PC-3 (cell line): ENCODE results near the gene PAPPA. TPM values are rescaled to one million over a fixed set of nuclear protein-coding genes. Genes with fewer than 3 reads are reported as not detected.

Source experiments
- ATAC-seq: fragments of 200-7000 bp; cut with Tn5 transposase; 2 replicates; pipeline ENCODE4 v1.9.1; 2020; ENCODE audit warnings: mild to moderate bottlenecking, moderate library complexity
- BruUV-seq: library from RNA; stranded (reverse); fragments of 400-500 nt; replicated peaks from 2 replicates; lab custom pipeline; 2021; lab: Mats Ljungman, UMichigan
- CTCF ChIA-PET: fragments of 300-600 bp; sonication (Branson Sonifier 250); formaldehyde crosslinking; loops from one replicate; lab custom pipeline; 2022; ENCODE audit warnings: antibody characterized with exemption; lab: Charles Lee
- POLR2A ChIA-PET: fragments of 300-600 bp; sonication (Branson Sonifier 250); formaldehyde crosslinking; loops from one replicate; lab custom pipeline; 2022; ENCODE audit warnings: antibody characterized with exemption; ENCODE audit not compliant: unreplicated experiment; lab: Charles Lee
- DNase-seq: peaks from one replicate; pipeline ENCODE4 v3.0.0-alpha.2; 2015
- H2AFZ ChIP-seq: fragments of 300-600 bp; sonication (generic); 2 replicates; pipeline ENCODE4 v1.6.0; 2016; ENCODE audit warnings: antibody characterized with exemption, low read length
- H3F3A ChIP-seq: fragments of 300-600 bp; sonication (generic); one replicate; pipeline ENCODE4 v1.6.0; 2017; ENCODE audit warnings: antibody characterized with exemption, low read length, control low read depth, mild to moderate bottlenecking; ENCODE audit not compliant: unreplicated experiment
- H3K27ac ChIP-seq: fragments of 300-600 bp; sonication (generic); 2 replicates; pipeline ENCODE4 v1.5.1; 2016; ENCODE audit warnings: mild to moderate bottlenecking, low read length
- H3K27me3 ChIP-seq: fragments of 300-600 bp; sonication (generic); 2 replicates; pipeline ENCODE4 v1.6.1; 2016; ENCODE audit warnings: low read length, mixed read lengths
- H3K36me3 ChIP-seq: fragments of 300-600 bp; sonication (generic); 2 replicates; pipeline ENCODE4 v1.6.1; 2016; ENCODE audit warnings: low read depth, mixed run types, low read length, mixed read lengths
- H3K4me1 ChIP-seq: fragments of 300-600 bp; sonication (generic); 2 replicates; pipeline ENCODE4 v1.5.1; 2016; ENCODE audit warnings: low read length; ENCODE audit not compliant: insufficient read depth
- H3K4me2 ChIP-seq: fragments of 300-600 bp; sonication (generic); 2 replicates; pipeline ENCODE4 v1.6.0; 2016; ENCODE audit warnings: low read length
- H3K4me3 ChIP-seq: fragments of 300-600 bp; sonication (generic); 2 replicates; pipeline ENCODE4 v1.5.1; 2016; ENCODE audit warnings: mild to moderate bottlenecking, low read length, mixed read lengths
- H3K79me2 ChIP-seq: fragments of 300-600 bp; sonication (generic); 2 replicates; pipeline ENCODE4 v1.6.1; 2017; ENCODE audit warnings: low read length, mixed read lengths
- H3K9ac ChIP-seq: fragments of 300-600 bp; sonication (generic); 2 replicates; pipeline ENCODE4 v1.6.0; 2016; ENCODE audit warnings: mild to moderate bottlenecking, low read length
- H3K9me2 ChIP-seq: fragments of 300-600 bp; sonication (generic); replicated peaks from 2 replicates; pipeline ENCODE4 v1.6.1; 2016; ENCODE audit warnings: mixed run types, low read length, mixed read lengths
- H3K9me3 ChIP-seq: fragments of 300-600 bp; sonication (generic); 2 replicates; pipeline ENCODE4 v1.6.1; 2016; ENCODE audit warnings: low read length, mixed read lengths
- H4K20me1 ChIP-seq: fragments of 300-600 bp; sonication (generic); 2 replicates; pipeline ENCODE4 v1.6.1; 2016; ENCODE audit warnings: low read length, mixed read lengths
- EZH2 ChIP-seq: fragments of 300-600 bp; sonication (generic); IDR thresholded peaks from one replicate; pipeline ENCODE4 v1.6.1; 2017; ENCODE audit warnings: antibody characterized with exemption, mild to moderate bottlenecking, low read length; ENCODE audit not compliant: unreplicated experiment
- EZH2phosphoT487 ChIP-seq: fragments of 300-600 bp; sonication (generic); IDR thresholded peaks from 2 replicates; pipeline ENCODE4 v1.6.1; 2018; ENCODE audit warnings: mild to moderate bottlenecking, antibody characterized with exemption, low read length, borderline replicate concordance
- intact Hi-C: fragments of 100-400 bp; cut with micrococcal nuclease; formaldehyde crosslinking; loops from 2 replicates; pipeline ENCODE4 v1.9.0; 2023
- total RNA-seq: library from RNA; depleted of rRNA; stranded (reverse); fragments of >200 nt; gene quantifications from 2 replicates; pipeline ENCODE4 v1.2.3, GENCODE V29; 2014
- TF ChIP-seq, protein P1 (sequence below): fragments of 300-600 bp; sonication (generic); conservative IDR thresholded peaks from 2 replicates; pipeline ENCODE4 v1.5.1; 2017; ENCODE audit warnings: antibody characterized with exemption, low read depth, mild to moderate bottlenecking, low read length

The PAPPA gene
- total RNA-seq, 1 experiment from 2014 or later, result not detected

- no peak for ATAC-seq
- ChIA-PET CTCF (no interaction called here), POLR2A (no interaction called here)
- BruUV-seq, result no TSS peak
- no peak overlapping the region for H3K9ac ChIP-seq
- no peaks in the 10 kb centered on the region for H3K9me2 ChIP-seq
- TF ChIP-seq EZH2, result no peak
- TF ChIP-seq, protein P1, sequence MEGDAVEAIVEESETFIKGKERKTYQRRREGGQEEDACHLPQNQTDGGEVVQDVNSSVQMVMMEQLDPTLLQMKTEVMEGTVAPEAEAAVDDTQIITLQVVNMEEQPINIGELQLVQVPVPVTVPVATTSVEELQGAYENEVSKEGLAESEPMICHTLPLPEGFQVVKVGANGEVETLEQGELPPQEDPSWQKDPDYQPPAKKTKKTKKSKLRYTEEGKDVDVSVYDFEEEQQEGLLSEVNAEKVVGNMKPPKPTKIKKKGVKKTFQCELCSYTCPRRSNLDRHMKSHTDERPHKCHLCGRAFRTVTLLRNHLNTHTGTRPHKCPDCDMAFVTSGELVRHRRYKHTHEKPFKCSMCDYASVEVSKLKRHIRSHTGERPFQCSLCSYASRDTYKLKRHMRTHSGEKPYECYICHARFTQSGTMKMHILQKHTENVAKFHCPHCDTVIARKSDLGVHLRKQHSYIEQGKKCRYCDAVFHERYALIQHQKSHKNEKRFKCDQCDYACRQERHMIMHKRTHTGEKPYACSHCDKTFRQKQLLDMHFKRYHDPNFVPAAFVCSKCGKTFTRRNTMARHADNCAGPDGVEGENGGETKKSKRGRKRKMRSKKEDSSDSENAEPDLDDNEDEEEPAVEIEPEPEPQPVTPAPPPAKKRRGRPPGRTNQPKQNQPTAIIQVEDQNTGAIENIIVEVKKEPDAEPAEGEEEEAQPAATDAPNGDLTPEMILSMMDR, result no peak
- H3K4me3 ChIP-seq, result no peak overlapping the region
- no peaks in the 10 kb centered on the region for H3K79me2 ChIP-seq
- no peaks in the 10 kb centered on the region for H3F3A ChIP-seq
- H3K4me2 ChIP-seq, result no peak overlapping the region
- no peaks in the 10 kb centered on the region for H4K20me1 ChIP-seq
- DNase-seq, result no peak
- H2AFZ ChIP-seq, result no peak overlapping the region
- peaks cover 13% of the 10 kb centered on the region for H3K4me1 ChIP-seq
- no peaks in the 10 kb centered on the region for H3K36me3 ChIP-seq
- no peaks in the 10 kb centered on the region for H3K27me3 ChIP-seq
- intact Hi-C loops, result no loop called here
- H3K9me3 ChIP-seq, result no peaks in the 10 kb centered on the region
- H3K27ac ChIP-seq, result no peak overlapping the region
These were observed 54.0 kb downstream of the PAPPA start for GRCh38 chr9:116207371-116208111.

- no peak for ATAC-seq
- TF ChIP-seq, protein P1, result peak; percentile 19; the same call in 1 of the 2 replicates
- no peak for TF ChIP-seq EZH2phosphoT487
- no peak for TF ChIP-seq EZH2
- Histone ChIP-seq H3K36me3 (no peaks in the 10 kb centered on the region), H3K9ac (no peak overlapping the region), H2AFZ (no peak overlapping the region), H3K9me2 (no peaks in the 10 kb centered on the region), H3K79me2 (no peaks in the 10 kb centered on the region), H3K9me3 (no peaks in the 10 kb centered on the region), H3K4me1 (peaks cover 13% of the 10 kb centered on the region), H4K20me1 (no peaks in the 10 kb centered on the region), H3F3A (no peaks in the 10 kb centered on the region), H3K4me3 (no peak overlapping the region), H3K27me3 (no peaks in the 10 kb centered on the region), H3K4me2 (no peak overlapping the region), H3K27ac (peak overlapping the region; percentile 16; the same call in 1 of the 2 replicates)
- peak; percentile 27 for DNase-seq
- POLR2A ChIA-PET, result no interaction called here
- intact Hi-C loops, result no loop called here
- CTCF ChIA-PET, result no interaction called here
- no TSS peak for BruUV-seq
These were observed 55.0 kb downstream of the PAPPA start for GRCh38 chr9:116208417-116209232.
